NCI-H2107 treated with DMSO at 0.1 percent for 48 hours (cell line): Measurements from ENCODE around the gene PSMB2.

Experiments used
- DNase-seq: peaks from one replicate; lab custom pipeline; 2025; ENCODE audit not compliant: unreplicated experiment; lab: John Stamatoyannopoulos, UW

PSMB2 gene

DNA sequence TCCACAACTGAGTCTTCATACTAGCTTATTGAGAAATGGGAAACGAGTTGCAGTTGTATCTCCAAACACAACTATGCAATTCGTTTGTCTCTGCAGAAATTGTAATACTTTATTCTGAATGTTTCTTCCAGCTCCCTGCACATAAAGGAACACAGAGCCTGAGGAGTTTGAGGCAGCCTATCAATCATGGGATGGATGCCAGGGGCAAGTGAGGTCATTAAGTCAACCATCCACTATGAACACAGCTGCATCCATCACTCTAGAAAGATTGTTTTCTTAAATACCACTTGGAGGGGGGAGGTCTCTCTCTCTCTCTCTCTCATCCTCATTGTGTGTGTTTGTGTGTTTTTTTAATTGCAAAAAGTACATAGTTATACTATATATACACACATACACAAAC lies 2.9 kb upstream of the PSMB2 start:
- no peak for DNase-seq

DNA sequence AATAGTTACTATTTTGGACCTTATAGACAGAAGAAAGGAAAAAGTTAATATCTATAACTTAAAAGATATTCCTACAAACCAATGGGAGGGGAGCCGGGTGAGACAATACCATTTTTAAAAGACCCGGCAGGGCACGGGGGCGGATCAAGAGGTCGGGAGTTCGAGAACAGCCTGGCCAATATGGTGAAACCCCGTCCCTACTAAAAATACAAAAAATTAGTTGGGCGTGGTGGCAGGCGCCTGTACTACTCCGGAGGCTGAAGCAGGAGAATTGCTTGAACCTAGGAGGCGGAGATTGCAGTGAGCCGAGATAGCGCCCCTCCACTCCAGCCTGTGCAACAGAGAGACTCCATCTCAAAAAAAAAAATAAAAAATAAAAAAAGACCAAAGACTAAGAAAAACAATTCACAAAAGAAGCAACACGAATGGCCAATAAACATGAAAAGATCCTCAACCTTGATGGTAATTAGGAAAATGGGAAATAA lies 1.2 kb upstream of the PSMB2 start:
- DNase-seq = no peak

DNA sequence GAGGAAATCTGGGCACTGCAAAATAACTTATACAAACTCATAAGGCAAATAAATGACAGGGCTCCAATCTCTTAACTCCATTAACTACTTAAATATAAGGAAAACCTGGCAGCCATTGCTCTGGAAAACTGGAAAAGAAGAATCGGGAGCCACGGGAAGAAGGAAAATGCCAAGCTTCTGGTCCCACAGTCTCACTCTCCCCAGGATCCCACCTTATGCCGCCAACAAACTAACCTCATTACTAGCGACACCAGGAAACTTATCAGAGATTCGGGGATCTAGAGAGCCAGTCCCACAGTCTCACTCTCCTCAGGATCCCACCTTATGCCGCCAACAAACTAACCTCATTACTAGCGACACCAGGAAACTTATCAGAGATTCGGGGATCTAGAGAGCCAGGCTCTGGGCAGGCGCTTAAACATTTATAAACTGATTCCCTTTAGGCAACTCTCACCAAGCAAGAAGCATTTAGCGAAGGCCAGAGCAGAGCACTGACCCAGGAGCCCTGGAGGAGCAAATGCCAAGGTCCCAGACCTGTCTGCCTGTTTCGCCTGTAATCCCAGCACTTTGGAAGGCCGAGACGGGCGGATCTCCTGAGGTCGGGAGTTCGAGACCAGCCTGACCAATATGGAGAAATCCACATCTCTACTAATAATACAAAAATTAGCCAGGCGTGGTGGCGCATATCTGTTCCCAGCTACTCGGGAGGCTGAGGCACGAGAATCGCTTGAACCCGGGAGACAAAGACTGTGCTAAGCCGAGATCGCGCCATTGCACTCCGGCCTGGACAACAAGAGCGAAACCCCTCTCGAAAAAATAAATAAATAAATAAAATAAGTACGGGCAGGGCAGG lies 720 bp downstream of the PSMB2 start:
- no peak for DNase-seq

DNA sequence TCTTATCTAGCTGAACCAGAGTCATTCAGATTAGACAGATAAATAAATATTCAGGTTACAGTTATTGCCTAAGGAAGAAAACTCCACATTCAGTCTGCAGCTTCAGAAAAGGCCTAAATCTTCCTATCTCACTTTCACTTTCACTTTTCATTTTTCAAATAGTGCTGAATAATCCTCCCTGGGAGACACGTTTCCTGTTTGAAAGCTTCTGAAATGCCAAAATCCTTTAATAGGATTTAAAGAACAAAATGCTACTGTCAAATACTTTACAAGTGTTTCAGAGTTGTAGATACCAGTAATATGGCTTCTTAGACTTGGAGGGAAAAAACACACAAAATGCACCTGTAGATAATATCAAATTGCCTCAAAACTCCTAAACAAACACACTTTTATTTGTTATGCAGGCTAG lies 3.9 kb downstream of the PSMB2 start:
- DNase-seq = peak; percentile 14

DNA sequence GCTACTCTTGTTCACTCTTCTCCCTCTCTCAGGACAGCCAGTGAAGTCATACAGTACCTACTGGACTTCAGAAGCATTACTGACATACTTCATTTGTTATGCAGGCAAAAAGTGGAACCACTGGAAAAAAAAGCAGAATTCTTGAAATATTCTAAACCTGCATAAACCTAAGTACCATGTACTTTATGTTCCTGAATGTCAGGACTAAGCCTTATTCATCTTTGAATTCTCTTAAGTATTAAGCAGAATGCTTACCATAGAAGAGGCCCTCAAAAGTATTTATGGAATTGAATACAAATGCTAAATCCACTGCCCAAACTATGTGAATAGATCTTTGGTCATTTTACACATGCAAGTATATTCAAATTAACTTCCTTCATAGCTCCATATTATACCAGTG lies 7.8 kb downstream of the PSMB2 start:
- DNase-seq = no peak

DNA sequence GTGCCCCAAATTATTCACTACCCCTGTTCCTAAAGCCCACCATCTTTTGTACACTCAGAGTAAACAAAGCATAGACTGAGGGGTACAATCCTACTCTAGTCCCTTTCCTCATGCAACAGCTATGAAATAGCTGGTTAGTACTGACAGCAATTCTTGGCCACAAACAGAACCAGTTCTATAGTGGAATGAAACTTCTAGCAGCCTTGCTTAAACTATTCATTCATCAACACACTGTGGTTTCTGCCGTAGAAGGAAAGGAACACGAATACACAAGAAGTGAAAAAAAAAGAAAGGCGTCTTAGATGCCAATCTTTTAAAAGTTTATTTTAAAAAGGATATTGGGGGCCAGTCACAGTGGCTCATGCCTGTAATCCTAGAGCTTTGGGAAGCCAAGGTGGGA lies 9.9 kb downstream of the PSMB2 start:
- DNase-seq = no peak

DNA sequence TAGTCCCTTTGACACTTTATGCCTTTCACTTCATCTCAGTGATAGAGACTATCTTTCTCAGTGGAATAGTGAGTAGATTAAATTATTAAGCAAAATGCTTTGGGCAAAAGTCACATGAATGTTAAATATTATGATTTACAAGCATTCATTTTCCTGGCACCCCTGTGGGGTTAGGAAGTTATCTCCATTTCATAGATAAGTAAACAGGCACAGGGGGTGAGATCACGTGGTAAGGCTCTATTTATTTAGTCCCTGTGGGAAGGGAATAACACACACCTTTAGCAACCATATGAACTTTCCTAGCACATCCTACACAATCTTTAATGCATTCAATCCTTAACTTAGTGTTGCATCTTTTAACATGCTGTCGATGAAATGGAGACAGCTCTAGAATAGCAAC lies 12.3 kb downstream of the PSMB2 start:
- peak; percentile 11 for DNase-seq

DNA sequence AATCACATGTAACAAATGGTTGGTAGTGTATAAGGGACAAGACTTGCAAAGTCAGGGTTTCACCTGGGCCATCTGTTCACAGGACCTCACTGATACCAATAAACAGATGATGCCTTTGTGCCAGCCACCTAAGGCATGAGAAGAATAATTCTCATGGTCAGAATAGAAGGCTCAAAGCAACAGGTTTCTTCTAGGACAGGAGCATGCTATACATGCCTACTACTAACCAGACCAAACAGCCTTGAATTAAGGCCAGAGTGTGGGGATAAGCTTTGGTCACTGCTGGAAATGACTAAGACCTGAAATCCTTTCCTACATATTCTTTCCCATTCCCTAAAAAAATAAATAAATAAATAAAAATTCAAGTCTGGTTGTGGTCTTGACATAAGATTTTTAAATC lies 17.5 kb downstream of the PSMB2 start:
- no peak for DNase-seq

DNA sequence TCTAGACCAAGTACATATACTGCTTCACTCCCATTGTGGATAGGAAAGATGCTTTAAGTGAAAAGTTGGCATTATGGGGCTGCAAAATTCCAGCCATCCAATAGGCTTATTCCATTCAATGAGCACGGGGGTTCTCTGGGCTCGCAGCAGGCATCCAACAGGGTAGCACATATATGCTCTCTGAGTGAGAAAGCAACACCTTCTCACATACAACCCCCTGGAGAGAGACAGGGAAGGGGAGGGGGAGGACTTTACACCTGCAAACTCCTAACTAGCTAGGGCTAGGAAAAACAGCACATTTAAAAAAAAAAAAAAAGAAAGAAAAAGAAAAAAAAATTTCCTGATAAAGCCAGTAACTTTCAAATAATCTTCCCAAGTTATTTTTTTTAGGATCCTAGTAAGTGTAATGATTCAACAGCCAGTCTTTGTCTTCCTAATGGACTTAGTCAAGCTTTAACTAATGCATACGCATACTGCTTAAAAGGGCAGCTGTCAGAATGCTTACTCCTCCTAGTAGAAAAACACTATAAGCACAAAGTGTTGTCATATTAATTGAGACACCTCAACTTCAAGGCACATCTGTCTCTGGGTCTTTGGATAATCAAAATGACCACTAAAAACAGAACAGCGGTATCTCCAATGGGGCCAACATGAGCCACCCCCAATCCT lies 18.7 kb downstream of the PSMB2 start:
- no peak for DNase-seq

DNA sequence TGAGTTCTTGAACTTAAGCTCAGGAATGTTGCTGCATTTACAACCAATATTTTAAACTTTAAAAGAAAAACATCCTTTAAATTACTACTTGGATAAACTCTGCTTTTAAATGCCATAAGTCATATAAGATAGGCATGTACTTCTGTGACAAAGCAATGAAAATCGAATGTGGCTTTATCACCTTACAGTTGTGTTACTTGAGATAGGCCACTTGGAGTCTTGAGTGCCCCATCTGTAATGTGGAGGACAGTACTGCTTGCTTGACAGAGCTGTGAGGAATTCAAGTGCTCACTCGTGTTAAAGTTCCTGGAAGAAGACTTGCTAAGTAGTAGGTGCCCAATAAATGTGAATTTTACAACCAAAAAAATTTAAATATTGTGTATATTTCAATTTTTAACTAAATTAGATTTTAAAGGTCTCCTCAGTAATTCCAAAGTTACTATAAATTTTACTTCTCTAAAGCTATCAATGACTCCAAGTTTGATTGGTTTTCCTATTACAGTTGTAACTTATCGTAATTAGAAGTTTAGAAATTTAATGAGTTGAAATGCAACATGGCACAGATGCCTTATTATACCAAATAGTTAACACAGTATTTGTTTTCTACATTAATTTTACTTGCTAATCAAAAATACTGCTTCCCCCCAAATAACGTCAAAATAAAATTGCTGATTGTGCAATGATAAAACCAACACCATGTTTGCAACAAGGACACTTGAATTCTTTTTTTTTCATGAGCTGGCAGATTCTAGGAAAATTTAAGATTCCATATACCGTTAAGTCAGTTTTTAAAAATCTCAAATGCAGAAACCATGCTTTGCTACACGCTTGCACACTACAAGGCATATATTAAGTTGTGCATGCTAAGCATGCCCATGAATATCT lies 21.8 kb downstream of the PSMB2 start:
- no peak for DNase-seq

DNA sequence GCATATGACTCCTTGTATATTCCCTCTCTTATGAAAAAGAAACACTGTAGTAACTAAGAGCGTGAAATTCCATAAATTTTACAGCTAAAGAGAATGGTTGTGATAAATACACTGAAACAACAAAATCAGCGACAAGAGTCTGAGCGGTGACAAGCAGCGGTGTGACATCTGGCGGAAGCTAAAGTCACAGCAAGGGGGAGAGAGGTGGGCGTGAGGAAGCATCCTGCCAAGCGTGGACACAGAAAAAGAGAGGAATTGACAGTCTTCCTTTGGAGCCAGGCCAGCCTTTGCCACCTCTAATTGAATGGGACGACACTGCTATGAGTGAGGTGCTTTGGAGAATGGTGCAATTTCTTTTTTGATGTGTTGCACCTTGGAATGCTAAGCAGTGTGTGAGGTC lies 25.9 kb downstream of the PSMB2 start:
- DNase-seq = no peak

DNA sequence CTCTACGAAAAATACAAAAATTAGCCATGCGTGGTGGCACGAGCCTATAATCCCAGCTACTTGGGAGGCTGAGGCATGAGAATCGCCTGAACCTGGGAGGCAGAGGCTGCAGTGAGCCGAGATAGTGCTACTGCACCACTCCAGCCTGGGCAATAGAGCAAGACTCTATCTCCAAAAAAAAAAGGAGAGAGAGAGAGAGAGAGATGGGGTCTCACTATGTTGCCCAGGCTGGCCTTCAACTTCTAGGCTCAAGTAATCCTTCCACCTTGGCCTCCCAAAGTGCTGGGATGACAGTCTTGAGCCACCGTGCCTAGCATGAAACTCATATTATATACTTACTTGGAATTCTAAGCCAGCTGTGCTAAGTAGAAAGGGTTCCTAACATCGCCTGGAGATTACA lies 29.7 kb downstream of the PSMB2 start:
- DNase-seq = no peak

DNA sequence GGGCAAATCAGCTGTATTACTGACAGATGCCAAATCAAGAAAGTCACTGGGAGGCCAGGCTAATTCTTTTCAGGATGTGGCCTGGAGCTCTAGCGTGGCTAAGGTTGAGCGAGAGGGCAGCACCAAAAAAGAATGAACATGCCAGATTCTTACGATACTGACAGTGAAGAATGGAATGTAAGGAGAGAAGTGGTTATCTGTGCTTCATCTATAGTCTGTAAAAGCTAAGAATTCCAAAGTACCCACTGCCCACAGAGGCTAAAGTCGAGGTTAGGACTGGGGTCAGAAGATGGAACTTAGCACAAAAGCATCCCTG lies 35.5 kb downstream of the PSMB2 start:
- DNase-seq = no peak

DNA sequence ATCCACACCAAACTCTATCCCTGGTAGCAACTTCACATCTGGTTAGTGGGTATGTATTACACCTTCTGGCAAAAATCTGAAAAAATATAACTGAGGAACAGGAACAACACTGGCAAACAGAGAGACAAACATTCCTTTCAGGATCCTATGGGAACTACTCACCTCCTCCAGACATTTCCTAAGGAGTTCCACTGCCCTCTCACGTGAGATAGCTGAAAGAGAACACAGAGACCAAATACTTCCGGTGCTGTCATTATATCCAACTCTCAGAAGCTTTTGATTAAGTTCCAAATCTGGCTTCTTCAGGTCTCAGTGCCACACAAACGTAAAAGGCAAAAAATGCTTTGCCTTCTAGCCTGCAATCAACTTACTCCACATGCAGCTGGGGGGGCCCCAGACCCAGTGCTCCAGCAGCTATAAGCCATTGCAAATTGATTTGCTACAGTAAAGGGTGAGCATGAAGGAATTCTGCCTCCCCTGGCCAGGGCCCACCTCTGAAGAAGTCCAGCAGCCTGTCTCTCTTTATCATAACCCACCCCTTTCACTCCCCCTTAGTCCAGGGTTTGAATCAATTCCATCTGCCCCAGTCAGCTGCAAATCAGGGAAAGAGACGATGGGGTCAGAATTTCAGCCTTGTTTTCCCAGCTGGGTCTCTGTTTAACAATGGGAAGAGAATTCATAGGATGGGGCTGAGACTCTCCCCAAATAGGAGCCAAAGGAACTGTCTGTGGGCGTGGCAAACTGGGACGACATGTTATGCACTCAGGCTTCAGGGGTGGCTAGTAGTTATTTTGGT lies 36.1 kb downstream of the PSMB2 start:
- DNase-seq = no peak

DNA sequence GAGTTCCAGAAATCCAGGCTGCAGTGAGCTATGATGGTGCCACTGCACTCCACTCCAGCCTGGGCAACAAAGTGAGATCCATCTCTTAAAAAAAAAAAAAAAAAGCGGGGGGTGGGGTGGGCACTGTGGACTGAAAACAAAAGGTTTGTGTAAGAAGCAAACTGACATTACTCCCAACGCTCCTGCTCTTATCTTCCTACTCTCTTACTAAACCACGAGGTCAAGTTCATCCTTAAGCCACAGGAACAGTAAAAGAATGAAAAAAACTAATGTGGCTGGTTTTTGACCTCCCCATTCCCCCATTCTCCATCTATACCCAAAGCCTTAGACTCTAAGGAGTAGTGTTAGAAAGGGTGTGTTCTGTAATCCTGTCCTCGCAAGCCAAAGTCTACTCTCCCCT lies 37.4 kb downstream of the PSMB2 start:
- no peak for DNase-seq

DNA sequence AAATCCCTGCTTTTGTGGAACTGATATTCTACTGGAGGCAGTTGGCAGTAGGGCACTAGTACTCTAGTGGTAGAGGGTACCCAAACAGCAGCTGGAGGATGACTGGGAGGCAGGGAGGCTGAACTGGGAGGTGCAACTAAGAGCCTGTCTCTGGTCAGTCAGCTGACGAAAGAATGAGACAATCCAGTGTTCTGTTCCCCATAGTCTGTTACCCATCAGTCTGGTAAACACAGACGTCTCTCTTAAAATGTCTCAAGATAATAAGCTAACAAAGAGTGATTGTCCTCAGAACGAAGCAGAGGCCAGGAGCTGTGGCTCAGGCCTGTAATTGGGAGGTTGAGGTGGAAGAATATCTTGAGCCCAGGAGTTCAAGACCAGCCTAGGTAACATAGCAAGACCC lies 37.9 kb downstream of the PSMB2 start:
- no peak for DNase-seq

DNA sequence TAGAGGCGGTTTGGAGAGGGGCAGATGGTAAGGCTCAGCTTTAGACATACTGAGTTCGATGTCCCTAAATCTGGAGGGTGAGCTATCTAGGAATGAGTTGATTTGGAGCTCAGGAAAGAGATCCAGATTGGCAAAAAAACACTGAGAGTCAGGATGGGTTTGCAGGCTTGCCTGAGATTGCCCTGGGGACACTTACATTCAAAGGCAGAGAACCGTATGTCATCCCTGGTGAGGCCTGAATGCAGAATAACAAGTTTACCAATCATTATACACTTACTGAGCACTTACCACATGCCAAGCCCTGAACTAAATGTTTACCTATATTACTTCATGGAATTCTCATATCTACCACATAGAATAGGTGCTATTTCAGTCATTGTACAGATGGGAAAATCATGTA lies 40.7 kb downstream of the PSMB2 start:
- DNase-seq = no peak

DNA sequence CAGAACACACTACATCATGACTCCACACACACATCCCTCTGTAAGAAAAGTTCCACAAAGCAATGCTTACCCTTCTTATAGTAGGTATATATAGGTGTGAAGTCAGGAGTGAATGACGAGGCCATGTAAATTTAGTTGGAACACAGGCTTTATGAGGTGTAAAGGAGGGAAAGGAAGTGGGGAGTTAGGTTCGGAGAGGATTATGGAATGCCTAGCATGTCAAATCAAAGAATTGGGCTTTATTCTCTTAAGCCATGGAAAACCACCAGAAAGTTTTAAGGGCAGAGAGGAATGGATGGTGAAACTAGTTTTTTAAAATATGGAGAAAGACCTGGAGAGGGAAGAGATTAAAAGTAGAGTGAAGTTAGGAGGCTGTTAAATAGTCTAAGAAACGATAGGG lies 41.9 kb downstream of the PSMB2 start:
- DNase-seq = no peak

DNA sequence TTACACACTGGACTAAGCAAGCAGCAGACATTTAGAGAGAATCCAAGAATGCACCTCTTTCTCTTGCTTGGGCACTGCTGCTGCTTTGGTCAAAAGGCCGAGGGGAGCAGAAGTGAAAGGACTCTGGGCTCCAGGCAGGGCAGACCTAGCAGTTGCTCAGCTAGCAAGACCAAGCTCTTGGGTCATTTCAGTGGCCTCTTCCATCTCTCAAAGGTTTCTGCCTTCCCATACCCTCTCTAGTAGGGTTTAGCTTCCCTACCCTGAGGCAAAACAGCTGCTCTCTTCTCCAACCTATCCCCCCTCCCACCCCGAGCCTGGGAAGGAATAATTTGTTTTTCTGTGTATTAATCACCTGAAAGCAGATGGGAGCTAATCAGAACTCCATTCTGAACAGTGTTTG lies 42.4 kb downstream of the PSMB2 start:
- no peak for DNase-seq

DNA sequence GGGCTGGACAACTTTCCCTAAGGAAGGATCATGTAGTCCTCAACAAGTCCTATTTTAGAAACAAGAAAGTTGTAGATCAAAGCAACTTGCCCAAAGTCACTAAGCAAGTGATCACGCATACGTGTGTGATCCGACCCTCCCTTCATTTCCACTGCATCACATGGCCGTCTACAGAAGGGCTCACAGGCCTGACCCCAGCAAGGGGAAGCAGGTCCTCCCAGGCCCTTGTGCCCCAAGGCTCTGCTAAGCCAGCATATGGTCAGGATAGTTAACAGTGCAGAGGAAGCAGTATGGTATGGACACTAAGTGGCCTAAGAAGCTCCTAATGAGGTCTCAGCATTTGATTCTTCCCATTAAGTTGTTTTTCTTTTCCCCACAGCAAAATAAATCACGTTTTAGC lies 43.5 kb downstream of the PSMB2 start:
- DNase-seq = no peak

DNA sequence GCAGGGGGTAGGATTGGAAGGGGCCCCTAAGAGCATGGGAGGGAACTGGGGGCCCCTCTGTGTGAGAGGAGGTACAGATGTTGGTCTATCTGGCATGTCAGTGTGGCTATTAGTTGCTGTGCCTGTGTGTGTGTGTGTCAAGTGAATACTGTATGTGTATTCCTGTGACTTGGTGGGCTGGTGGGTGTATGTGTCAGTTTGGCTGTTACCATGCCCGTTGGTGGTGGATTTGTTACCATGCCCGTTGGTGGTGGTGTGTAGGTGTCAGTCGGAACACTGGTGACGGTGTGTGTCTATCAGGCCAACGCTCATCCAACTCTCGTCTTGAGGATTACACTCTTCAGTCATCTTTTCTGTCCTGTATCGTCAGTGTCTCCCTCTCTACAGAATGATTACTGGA lies 45.6 kb downstream of the PSMB2 start:
- DNase-seq = no peak
